ENCODE measurements around the gene KIF5C.

The KIF5C gene

DNA sequence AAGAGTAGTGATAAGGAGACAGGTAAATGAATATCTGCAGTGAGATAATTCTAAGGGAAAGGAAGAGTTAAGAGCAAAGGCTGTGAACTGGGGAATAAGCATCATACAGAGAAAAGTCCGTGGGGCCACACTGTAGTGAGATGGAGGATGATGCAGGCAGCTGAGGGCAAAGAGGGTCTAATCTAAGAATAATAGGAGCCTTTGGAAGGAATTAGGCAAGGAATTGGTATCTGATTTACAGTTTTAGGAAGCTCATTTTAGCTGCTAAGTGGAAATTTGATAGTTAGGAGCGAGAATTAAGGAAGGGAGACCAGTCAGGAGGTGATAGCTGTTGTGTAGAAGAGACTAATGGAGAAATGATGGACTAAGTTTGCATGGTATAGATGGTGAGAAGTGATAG lies 43.5 kb downstream of the KIF5C start:
- Histone ChIP-seq H3K9me3 (ENCODE audit: insufficient read depth, low read depth, low read length) (no peaks in the 10 kb centered on the region), H4K20me1 (ENCODE audit: insufficient read depth, low read length, poor library complexity, severe bottlenecking) (no peaks in the 10 kb centered on the region), H3K9ac (ENCODE audit: low read depth, low read length, poor library complexity, severe bottlenecking) (no peak overlapping the region), H2AFZ (ENCODE audit: low read length) (no peak overlapping the region), H3F3A (ENCODE audit: low read depth) (no peaks in the 10 kb centered on the region), H3K79me2 (ENCODE audit: insufficient read depth, low read length) (no peaks in the 10 kb centered on the region), H3K36me3 (ENCODE audit: insufficient read depth, low read length) (no peaks in the 10 kb centered on the region), H3K9me2 (replicated peaks; ENCODE audit: low read depth, low read length) (no peaks in the 10 kb centered on the region), H3K4me3 (ENCODE audit: low read length, poor library complexity, severe bottlenecking) (no peak overlapping the region), H3K27me3 (ENCODE audit: insufficient read depth, low read length, poor library complexity, severe bottlenecking) (no peaks in the 10 kb centered on the region), H3K4me1 (ENCODE audit: insufficient read depth, low read length, poor library complexity, severe bottlenecking) (no peaks in the 10 kb centered on the region), H3K4me2 (ENCODE audit: low read depth, low read length, poor library complexity, severe bottlenecking) (no peak overlapping the region)
- TF ChIP-seq, protein P1, sequence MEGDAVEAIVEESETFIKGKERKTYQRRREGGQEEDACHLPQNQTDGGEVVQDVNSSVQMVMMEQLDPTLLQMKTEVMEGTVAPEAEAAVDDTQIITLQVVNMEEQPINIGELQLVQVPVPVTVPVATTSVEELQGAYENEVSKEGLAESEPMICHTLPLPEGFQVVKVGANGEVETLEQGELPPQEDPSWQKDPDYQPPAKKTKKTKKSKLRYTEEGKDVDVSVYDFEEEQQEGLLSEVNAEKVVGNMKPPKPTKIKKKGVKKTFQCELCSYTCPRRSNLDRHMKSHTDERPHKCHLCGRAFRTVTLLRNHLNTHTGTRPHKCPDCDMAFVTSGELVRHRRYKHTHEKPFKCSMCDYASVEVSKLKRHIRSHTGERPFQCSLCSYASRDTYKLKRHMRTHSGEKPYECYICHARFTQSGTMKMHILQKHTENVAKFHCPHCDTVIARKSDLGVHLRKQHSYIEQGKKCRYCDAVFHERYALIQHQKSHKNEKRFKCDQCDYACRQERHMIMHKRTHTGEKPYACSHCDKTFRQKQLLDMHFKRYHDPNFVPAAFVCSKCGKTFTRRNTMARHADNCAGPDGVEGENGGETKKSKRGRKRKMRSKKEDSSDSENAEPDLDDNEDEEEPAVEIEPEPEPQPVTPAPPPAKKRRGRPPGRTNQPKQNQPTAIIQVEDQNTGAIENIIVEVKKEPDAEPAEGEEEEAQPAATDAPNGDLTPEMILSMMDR (conservative IDR thresholded peaks at IDR 0.05; ENCODE audit: low read length), result no peak
- no peak for TF ChIP-seq EZH2phosphoT487 (IDR thresholded peaks at IDR 0.05; ENCODE audit: borderline replicate concordance)

- H3K4me3 ChIP-seq (ENCODE audit: low read length, poor library complexity, severe bottlenecking), result no peak overlapping the region
- no peaks in the 10 kb centered on the region for H3F3A ChIP-seq (ENCODE audit: low read depth)
- no peaks in the 10 kb centered on the region for H3K27me3 ChIP-seq (ENCODE audit: insufficient read depth, low read length, poor library complexity, severe bottlenecking)
- H3K4me1 ChIP-seq (ENCODE audit: insufficient read depth, low read length, poor library complexity, severe bottlenecking), result no peaks in the 10 kb centered on the region
- no peaks in the 10 kb centered on the region for H3K9me3 ChIP-seq (ENCODE audit: insufficient read depth, low read depth, low read length)
- no peak overlapping the region for H2AFZ ChIP-seq (ENCODE audit: low read length)
- no peaks in the 10 kb centered on the region for H3K79me2 ChIP-seq (ENCODE audit: insufficient read depth, low read length)
- no peak overlapping the region for H3K4me2 ChIP-seq (ENCODE audit: low read depth, low read length, poor library complexity, severe bottlenecking)
- no peaks in the 10 kb centered on the region for H3K9me2 ChIP-seq (replicated peaks; ENCODE audit: low read depth, low read length)
- no peaks in the 10 kb centered on the region for H3K36me3 ChIP-seq (ENCODE audit: insufficient read depth, low read length)
- no peaks in the 10 kb centered on the region for H4K20me1 ChIP-seq (ENCODE audit: insufficient read depth, low read length, poor library complexity, severe bottlenecking)
- TF ChIP-seq, protein P1 (conservative IDR thresholded peaks at IDR 0.05; ENCODE audit: low read length), result no peak
- TF ChIP-seq EZH2phosphoT487 (IDR thresholded peaks at IDR 0.05; ENCODE audit: borderline replicate concordance), result no peak
- no peak overlapping the region for H3K9ac ChIP-seq (ENCODE audit: low read depth, low read length, poor library complexity, severe bottlenecking)
Measured at GRCh38 chr2:148920559-148920958, 45.5 kb downstream of the KIF5C start.

DNA sequence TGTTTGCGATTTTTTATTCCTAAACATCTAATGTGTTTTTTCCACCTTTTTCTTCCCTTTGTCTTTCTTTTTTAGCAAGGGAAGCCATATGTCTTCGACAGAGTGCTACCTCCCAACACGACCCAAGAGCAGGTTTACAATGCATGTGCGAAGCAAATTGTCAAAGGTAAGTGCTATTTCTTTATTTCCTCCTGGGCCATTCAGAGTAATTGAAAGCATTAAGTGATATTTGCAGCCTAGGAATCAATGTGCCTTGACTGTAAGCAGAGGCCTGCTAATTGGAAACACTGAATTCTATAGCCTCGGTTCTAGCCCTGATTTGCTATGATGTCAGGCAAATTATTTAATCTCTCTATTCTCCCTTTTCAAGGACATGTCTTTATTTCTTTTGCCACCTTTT lies 47.0 kb downstream of the KIF5C start:
- H3K4me3 ChIP-seq (ENCODE audit: low read length, poor library complexity, severe bottlenecking), result no peak overlapping the region
- H3K4me2 ChIP-seq (ENCODE audit: low read depth, low read length, poor library complexity, severe bottlenecking), result no peak overlapping the region
- H3K4me1 ChIP-seq (ENCODE audit: insufficient read depth, low read length, poor library complexity, severe bottlenecking), result no peaks in the 10 kb centered on the region
- H3K27me3 ChIP-seq (ENCODE audit: insufficient read depth, low read length, poor library complexity, severe bottlenecking), result no peaks in the 10 kb centered on the region
- no peaks in the 10 kb centered on the region for H4K20me1 ChIP-seq (ENCODE audit: insufficient read depth, low read length, poor library complexity, severe bottlenecking)
- no peaks in the 10 kb centered on the region for H3F3A ChIP-seq (ENCODE audit: low read depth)
- H3K9me2 ChIP-seq (replicated peaks; ENCODE audit: low read depth, low read length), result no peaks in the 10 kb centered on the region
- no peaks in the 10 kb centered on the region for H3K79me2 ChIP-seq (ENCODE audit: insufficient read depth, low read length)
- H3K36me3 ChIP-seq (ENCODE audit: insufficient read depth, low read length), result no peaks in the 10 kb centered on the region
- TF ChIP-seq, protein P1 (conservative IDR thresholded peaks at IDR 0.05; ENCODE audit: low read length), result no peak
- no peak for TF ChIP-seq EZH2phosphoT487 (IDR thresholded peaks at IDR 0.05; ENCODE audit: borderline replicate concordance)
- H2AFZ ChIP-seq (ENCODE audit: low read length), result no peak overlapping the region
- no peak overlapping the region for H3K9ac ChIP-seq (ENCODE audit: low read depth, low read length, poor library complexity, severe bottlenecking)
- no peaks in the 10 kb centered on the region for H3K9me3 ChIP-seq (ENCODE audit: insufficient read depth, low read depth, low read length)
